Gastroesophageal sphincter (tissue), 4 donors: Measurements from ENCODE around the gene CDC42BPB. TPM values are rescaled to one million over a fixed set of nuclear protein-coding genes. Genes with fewer than 3 reads are reported as not detected.

Experiments used
- ATAC-seq: fragments of 150-250 bp; one replicate; pipeline ENCODE4 v1.9.1; 2016; ENCODE audit warnings: mild to moderate bottlenecking, moderate library complexity
- H3K27ac ChIP-seq, 4 donors: fragments of 200-600 bp; sonication (generic) in 3 of 4; 1 replicate in 3 of 4; 2 replicates in 1 of 4; pipeline ENCODE4 v1.5.1; 2016 to 2019
- H3K27me3 ChIP-seq: fragments of 200-600 bp; sonication (generic); one replicate; pipeline ENCODE4 v1.5.1; 2019
- H3K36me3 ChIP-seq, 2 donors: fragments of 200-600 bp; sonication (generic); one replicate each; pipeline ENCODE4 v1.5.1; 2019; ENCODE audit warnings: control low read depth in 1 of 2
- H3K4me1 ChIP-seq, 3 donors: fragments of 200-600 bp; sonication (generic); 1 replicate in 2 of 3; 2 replicates in 1 of 3; pipeline ENCODE4 v1.5.1; 2016 to 2019; ENCODE audit warnings: control low read depth in 2 of 3
- H3K4me3 ChIP-seq, 2 donors: fragments of 200-600 bp; sonication (generic); one replicate each; pipeline ENCODE4 v1.5.1; 2019; ENCODE audit warnings: mild to moderate bottlenecking in 1 of 2, moderate library complexity in 1 of 2
- H3K9me3 ChIP-seq, 3 donors: fragments of 200-600 bp; sonication (generic); one replicate each; pipeline ENCODE4 v1.5.1; 2017 to 2019; ENCODE audit warnings: control low read depth in 2 of 3
- EP300 ChIP-seq: sonication (generic); formaldehyde crosslinking; IDR thresholded peaks from one replicate; pipeline ENCODE4 v1.6.1; 2017; ENCODE audit warnings: antibody characterized with exemption, mild to moderate bottlenecking
- POLR2A ChIP-seq, 2 donors: fragments of 450-650 bp; IDR thresholded peaks; one replicate each; pipeline ENCODE4 v1.6.1; 2017; ENCODE audit warnings: antibody characterized with exemption in 2 of 2, mild to moderate bottlenecking in 2 of 2, moderate library complexity in 1 of 2
- POLR2AphosphoS5 ChIP-seq: sonication (generic); formaldehyde crosslinking; IDR thresholded peaks from one replicate; pipeline ENCODE4 v1.6.1; 2017; ENCODE audit warnings: antibody characterized with exemption
- WGBS, 2 donors: methylation state at CpG; one replicate each; pipeline ENCODE4 v1.1.5; 2018; ENCODE audit warnings: low coverage in 1 of 2; 5-methylcytosine and 5-hydroxymethylcytosine counted together
- total RNA-seq, 4 donors: library from RNA; depleted of rRNA; stranded (reverse); fragments of >200 nt; gene quantifications; one replicate each; pipeline ENCODE4 v1.1.0, GENCODE V29; 2016
- TF ChIP-seq, protein P1 (sequence below), 4 experiments: fragments of 200-600 bp in 2 of 4; fragments of 450-650 bp in 2 of 4; sonication (generic) in 1 of 4; IDR thresholded peaks; one replicate each; pipeline ENCODE4 v1.5.1; 2017 to 2019; ENCODE audit warnings: antibody characterized with exemption in 4 of 4, mild to moderate bottlenecking in 2 of 4, moderate library complexity in 2 of 4

The CDC42BPB gene
- total RNA-seq, 4 donors from 2014 or later: 86.7 to 151 (median 97.3) TPM

GRCh38 chr14:103100281-103101121 lies 43.2 kb upstream of the CDC42BPB start:
- Histone ChIP-seq H3K9me3 (no peaks in the 10 kb centered on the region), H3K27me3 (peaks cover 79% of the 10 kb centered on the region), H3K4me1 (peaks cover 0 to 42% (median 26%) of the 10 kb centered on the region in 3 donors), H3K36me3 (no peaks in the 10 kb centered on the region), H3K27ac (no peak overlapping the region), H3K4me3 (no peak overlapping the region)
- TF ChIP-seq POLR2AphosphoS5: no peak
- TF ChIP-seq POLR2A (IDR thresholded peaks at IDR 0.05): no peak
- WGBS, 2 donors: 85 to 87% methylated on average over 4 to 11 of the region's 25 CpGs
- ATAC-seq: no peak

DNA sequence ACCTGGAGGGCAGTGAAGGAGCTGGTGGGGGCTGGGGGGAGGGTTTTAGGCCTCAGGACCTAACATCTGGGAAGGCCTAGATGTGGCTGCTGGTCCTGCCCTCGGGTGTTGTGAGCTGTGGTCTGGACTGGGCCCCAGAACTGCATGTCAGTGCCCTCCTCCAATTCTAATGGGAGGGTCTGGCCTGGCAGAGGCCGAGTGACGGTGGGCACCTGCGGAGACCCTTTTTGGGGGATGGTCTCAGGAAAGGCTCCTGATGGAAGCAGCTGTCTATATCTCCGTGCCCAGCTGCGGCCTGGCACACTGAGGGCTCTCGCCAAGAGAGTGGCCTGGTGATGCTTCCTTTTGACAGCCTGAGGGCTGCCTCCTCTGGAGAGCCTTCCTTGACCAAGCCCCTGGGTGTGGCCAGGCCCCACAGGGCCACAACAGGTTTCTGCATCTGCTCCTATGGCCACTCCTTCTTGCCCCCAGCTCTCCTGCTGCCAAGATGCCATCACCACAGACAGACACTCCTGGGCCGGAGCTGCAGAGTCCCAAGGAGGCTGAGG lies 42.5 kb upstream of the CDC42BPB start:
- Histone ChIP-seq H3K27ac (no peak overlapping the region), H3K9me3 (no peaks in the 10 kb centered on the region), H3K36me3 (no peaks in the 10 kb centered on the region), H3K27me3 (peaks cover 72% of the 10 kb centered on the region), H3K4me1 (peaks cover 0 to 36% (median 20%) of the 10 kb centered on the region in 3 donors), H3K4me3 (no peak overlapping the region)
- no peak for TF ChIP-seq POLR2AphosphoS5
- TF ChIP-seq POLR2A (IDR thresholded peaks at IDR 0.05): no peak
- no peak for TF ChIP-seq EP300
- TF ChIP-seq, protein P1, sequence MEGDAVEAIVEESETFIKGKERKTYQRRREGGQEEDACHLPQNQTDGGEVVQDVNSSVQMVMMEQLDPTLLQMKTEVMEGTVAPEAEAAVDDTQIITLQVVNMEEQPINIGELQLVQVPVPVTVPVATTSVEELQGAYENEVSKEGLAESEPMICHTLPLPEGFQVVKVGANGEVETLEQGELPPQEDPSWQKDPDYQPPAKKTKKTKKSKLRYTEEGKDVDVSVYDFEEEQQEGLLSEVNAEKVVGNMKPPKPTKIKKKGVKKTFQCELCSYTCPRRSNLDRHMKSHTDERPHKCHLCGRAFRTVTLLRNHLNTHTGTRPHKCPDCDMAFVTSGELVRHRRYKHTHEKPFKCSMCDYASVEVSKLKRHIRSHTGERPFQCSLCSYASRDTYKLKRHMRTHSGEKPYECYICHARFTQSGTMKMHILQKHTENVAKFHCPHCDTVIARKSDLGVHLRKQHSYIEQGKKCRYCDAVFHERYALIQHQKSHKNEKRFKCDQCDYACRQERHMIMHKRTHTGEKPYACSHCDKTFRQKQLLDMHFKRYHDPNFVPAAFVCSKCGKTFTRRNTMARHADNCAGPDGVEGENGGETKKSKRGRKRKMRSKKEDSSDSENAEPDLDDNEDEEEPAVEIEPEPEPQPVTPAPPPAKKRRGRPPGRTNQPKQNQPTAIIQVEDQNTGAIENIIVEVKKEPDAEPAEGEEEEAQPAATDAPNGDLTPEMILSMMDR (IDR thresholded peaks at IDR 0.05): no peak
- ATAC-seq: no peak
- no CpG with 5 or more reads among the region's 8 CpGs for WGBS, 2 donors

- no peaks in the 10 kb centered on the region for H3K36me3 ChIP-seq
- H3K9me3 ChIP-seq: no peaks in the 10 kb centered on the region
- H3K27me3 ChIP-seq: peaks cover 66% of the 10 kb centered on the region
- TF ChIP-seq, protein P1 (IDR thresholded peaks at IDR 0.05): no peak
- no peak for TF ChIP-seq POLR2AphosphoS5
- no peak for TF ChIP-seq POLR2A (IDR thresholded peaks at IDR 0.05)
- TF ChIP-seq EP300: no peak
- WGBS, 2 donors: 20% methylated on average over 1 of the region's 12 CpGs; no CpG with 5 or more reads in 1 of the 2 donors
- no peak overlapping the region for H3K4me3 ChIP-seq
- no peak for ATAC-seq
- H3K27ac ChIP-seq: no peak overlapping the region
- peaks cover 0 to 34% (median 17%) of the 10 kb centered on the region in 3 donors for H3K4me1 ChIP-seq
These were observed 41.9 kb upstream of the CDC42BPB start for GRCh38 chr14:103099081-103099732.

- Histone ChIP-seq H3K9me3 (no peaks in the 10 kb centered on the region), H3K4me1 (peaks cover 0 to 25% (median 8%) of the 10 kb centered on the region in 3 donors), H3K36me3 (no peaks in the 10 kb centered on the region), H3K27me3 (peaks cover 57% of the 10 kb centered on the region), H3K27ac (no peak overlapping the region), H3K4me3 (no peak overlapping the region)
- WGBS, 2 donors: 47 to 55% methylated on average over 2 to 3 of the region's 31 CpGs
- ATAC-seq: no peak
- TF ChIP-seq EP300 (no peak), POLR2A (IDR thresholded peaks at IDR 0.05) (no peak), POLR2AphosphoS5 (no peak)
- TF ChIP-seq, protein P1 (IDR thresholded peaks at IDR 0.05): no peak
These were observed 40.9 kb upstream of the CDC42BPB start for GRCh38 chr14:103097994-103098957.
